B cell (primary cell): ENCODE results near the gene DCHS2. TPM values are rescaled to one million over a fixed set of nuclear protein-coding genes. Genes with fewer than 3 reads are reported as not detected.

Source experiments
- ATAC-seq: fragments of 200-7000 bp; cut with Tn5 transposase; one replicate; pipeline ENCODE4 v1.10.0; 2021; ENCODE audit warnings: low read depth, mild to moderate bottlenecking, moderate number of reproducible peaks, moderate library complexity
- CTCF ChIA-PET: fragments of 350-600 bp; sonication (Branson Sonifier 250); formaldehyde crosslinking; loops from one replicate; lab custom pipeline; 2021; ENCODE audit warnings: antibody characterized with exemption, inconsistent platforms; lab: Charles Lee
- POLR2A ChIA-PET: fragments of 350-600 bp; sonication (Branson Sonifier 250); formaldehyde crosslinking; loops from one replicate; lab custom pipeline; 2021; ENCODE audit warnings: antibody characterized with exemption; lab: Charles Lee
- DNase-seq: peaks from one replicate; pipeline ENCODE4 v3.0.0; 2013
- H2AFZ ChIP-seq: 2 replicates; pipeline ENCODE4 v1.6.1; 2012; ENCODE audit warnings: mild to moderate bottlenecking, low read depth, low read length; ENCODE audit not compliant: insufficient read depth, poor library complexity, severe bottlenecking
- H3K27ac ChIP-seq, 2 donors: 1 replicate in 1 of 2; 2 replicates in 1 of 2; pipeline ENCODE4 v1.5.1; 2012 to 2013; ENCODE audit warnings: low read length in 2 of 2, mild to moderate bottlenecking in 2 of 2, moderate library complexity in 1 of 2
- H3K27me3 ChIP-seq, 4 experiments: fragments of 200-600 bp in 1 of 4; sonication (generic) in 1 of 4; replicated peaks in 1 of 4; 1 replicate in 2 of 4; 2 replicates in 2 of 4; pipeline versions ENCODE4 v1.6.1 to v1.7.0; 2013 to 2016; ENCODE audit warnings: low read length in 3 of 4, mild to moderate bottlenecking in 2 of 4, mixed read lengths in 1 of 4, moderate library complexity in 1 of 4; ENCODE audit not compliant: insufficient read depth in 4 of 4, control insufficient read depth in 3 of 4; ENCODE audit errors: control extremely low read depth in 1 of 4
- H3K36me3 ChIP-seq, 2 experiments: replicated peaks in 1 of 2; 1 replicate in 1 of 2; 2 replicates in 1 of 2; pipeline versions ENCODE4 v1.6.1 to v1.7.1; 2013; ENCODE audit warnings: low read length in 1 of 2; ENCODE audit not compliant: insufficient read depth in 2 of 2, control insufficient read depth in 1 of 2; ENCODE audit errors: control extremely low read depth in 1 of 2, extremely low read depth in 1 of 2
- H3K4me1 ChIP-seq, 2 donors: fragments of 200-600 bp in 1 of 2; sonication (generic) in 1 of 2; 1 replicate in 1 of 2; 2 replicates in 1 of 2; pipeline versions ENCODE4 v1.5.1 to v1.6.1; 2013 to 2017; ENCODE audit warnings: low read length in 2 of 2; ENCODE audit not compliant: control insufficient read depth in 2 of 2, insufficient read depth in 2 of 2
- H3K4me2 ChIP-seq: replicated peaks from 2 replicates; pipeline ENCODE3; 2012; ENCODE audit warnings: mild to moderate bottlenecking, low read depth, low read length; ENCODE audit not compliant: poor library complexity, severe bottlenecking
- H3K4me3 ChIP-seq, 5 experiments: fragments of 200-600 bp in 1 of 5; sonication (generic) in 1 of 5; 1 replicate in 3 of 5; 2 replicates in 2 of 5; pipeline versions ENCODE4 v1.5.1 to v1.7.0; 2011 to 2016; ENCODE audit warnings: low read length in 4 of 5, mild to moderate bottlenecking in 4 of 5, low read depth in 2 of 5, control low read depth in 1 of 5, moderate library complexity in 1 of 5; ENCODE audit not compliant: insufficient read depth in 1 of 5; ENCODE audit errors: control extremely low read depth in 1 of 5, extremely low read depth in 1 of 5
- H3K79me2 ChIP-seq: fragments of 200-600 bp; sonication (generic); one replicate; pipeline ENCODE4 v1.6.0; 2016; ENCODE audit warnings: low read length; ENCODE audit not compliant: control insufficient read depth, insufficient read depth
- H3K9ac ChIP-seq: fragments of 200-600 bp; sonication (generic); 2 replicates; pipeline ENCODE4 v1.6.1; 2017; ENCODE audit warnings: mild to moderate bottlenecking, low read length, moderate library complexity
- H3K9me3 ChIP-seq, 3 donors: one replicate each; pipeline versions ENCODE4 v1.6.1 to v1.7.1; 2013; ENCODE audit warnings: low read length in 2 of 3; ENCODE audit not compliant: control insufficient read depth in 2 of 3, insufficient read depth in 1 of 3; ENCODE audit errors: control extremely low read depth in 1 of 3
- H4K20me1 ChIP-seq: 2 replicates; pipeline ENCODE4 v1.6.0; 2012; ENCODE audit warnings: mild to moderate bottlenecking, low read length; ENCODE audit not compliant: insufficient read depth, control insufficient read depth, poor library complexity, severe bottlenecking
- H3K27ac Mint-ChIP-seq: one replicate; pipeline ENCODE4 v1.8.0; 2021; ENCODE audit warnings: mixed read lengths
- H3K27me3 Mint-ChIP-seq: one replicate; pipeline ENCODE4 v1.8.0; 2021; ENCODE audit warnings: mixed read lengths
- H3K4me1 Mint-ChIP-seq: one replicate; pipeline ENCODE4 v1.8.0; 2021; ENCODE audit warnings: mixed read lengths
- H3K4me3 Mint-ChIP-seq: one replicate; pipeline ENCODE4 v1.8.0; 2021; ENCODE audit warnings: mixed read lengths
- H3K9me3 Mint-ChIP-seq: one replicate; pipeline ENCODE4 v1.8.0; 2022; ENCODE audit warnings: mixed read lengths; ENCODE audit not compliant: insufficient read depth
- CTCF ChIP-seq: fragments of 200-600 bp; IDR thresholded peaks from one replicate; pipeline ENCODE4 v1.8.0; 2022; ENCODE audit warnings: antibody characterized with exemption, mild to moderate bottlenecking
- EZH2 ChIP-seq: IDR thresholded peaks from 2 replicates; pipeline ENCODE4 v1.6.1; 2012; ENCODE audit warnings: borderline replicate concordance, low read depth, mild to moderate bottlenecking, moderate library complexity, low read length; ENCODE audit not compliant: insufficient read depth, poor library complexity, severe bottlenecking
- WGBS: methylation state at CpG from one replicate; pipeline ENCODE4 v1.1.5; 2013; ENCODE audit warnings: missing lambda C conversion rate; ENCODE audit not compliant: insufficient coverage; 5-methylcytosine and 5-hydroxymethylcytosine counted together
- intact Hi-C: fragments of 100-400 bp; cut with micrococcal nuclease; formaldehyde crosslinking; loops from one replicate; pipeline ENCODE4 v1.10.0; 2022
- polyA plus RNA-seq: library from polyadenylated mRNA; depleted of rRNA; stranded (reverse); fragments of >200 nt; gene quantifications from 2 replicates; pipeline ENCODE4 v1.2.3, GENCODE V29; 2012
- total RNA-seq, 2 donors: library from RNA; stranded (reverse); fragments of 120-200 nt in 1 of 2; gene quantifications; 1 replicate in 1 of 2; 2 replicates in 1 of 2; pipeline versions ENCODE4 v1.2.3 to v1.2.4, GENCODE V29; 2013 to 2022

Gene DCHS2
- total and polyA plus RNA-seq, 2 donors (not counting 1 experiment from before 2014, with no cell fraction given), result 0.02 to 0.06 TPM

GRCh38 chr4:154211506-154211905, 280.1 kb downstream of the DCHS2 start:
- Mint-ChIP-seq H3K27ac (no peak overlapping the region), H3K27me3 (no peaks in the 10 kb centered on the region), H3K4me1 (no peaks in the 10 kb centered on the region), H3K9me3 (no peaks in the 10 kb centered on the region), H3K4me3 (no peak overlapping the region)
- WGBS, result no CpG with 5 or more reads among the region's 1 CpG
- Histone ChIP-seq H3K4me2 (no peak overlapping the region), H3K4me1 (no peaks in the 10 kb centered on the region), H3K79me2 (no peaks in the 10 kb centered on the region), H3K9ac (no peak overlapping the region), H3K27me3 (no peaks in the 10 kb centered on the region), H4K20me1 (no peaks in the 10 kb centered on the region), H3K27ac (no peak overlapping the region), H3K9me3 (no peaks in the 10 kb centered on the region), H3K36me3 (no peaks in the 10 kb centered on the region), H3K4me3 (no peak overlapping the region), H2AFZ (no peak overlapping the region)
- POLR2A ChIA-PET, result no interaction called here
- intact Hi-C loops, result no loop called here
- ATAC-seq (no peak), DNase-seq (no peak)
- CTCF ChIA-PET, result interaction anchor here (0.7 kb wide), 1 partner anchor 9 kb away, joined by 3 read pairs; no protein-coding TSS in a partner anchor
- TF ChIP-seq CTCF (no peak), EZH2 (no peak)

DNA sequence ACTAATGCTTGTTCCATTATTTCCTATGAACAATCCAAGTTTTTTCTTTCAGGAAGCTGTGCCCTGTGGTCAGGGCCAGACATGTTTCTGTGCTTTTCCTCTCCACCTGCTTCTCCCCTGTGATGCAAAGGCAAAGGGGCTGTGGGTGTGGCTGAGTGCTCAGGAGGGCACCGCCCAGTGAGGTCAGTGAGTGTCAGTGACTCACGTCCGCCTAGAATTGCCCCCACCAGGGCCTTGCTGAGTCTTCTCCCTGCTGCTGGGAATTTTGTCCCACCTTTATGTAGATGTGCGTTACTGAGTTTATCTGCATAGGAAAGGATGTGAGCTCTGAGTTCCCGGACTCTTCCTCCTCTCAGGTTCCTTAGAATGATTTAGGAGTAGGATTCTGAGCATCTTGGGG, 283.2 kb downstream of the DCHS2 start:
- Histone ChIP-seq H3K27me3 (no peaks in the 10 kb centered on the region), H2AFZ (no peak overlapping the region), H3K4me3 (no peak overlapping the region), H3K9me3 (no peaks in the 10 kb centered on the region), H3K4me2 (no peak overlapping the region), H3K36me3 (no peaks in the 10 kb centered on the region), H4K20me1 (no peaks in the 10 kb centered on the region), H3K4me1 (no peaks in the 10 kb centered on the region), H3K9ac (no peak overlapping the region), H3K79me2 (no peaks in the 10 kb centered on the region), H3K27ac (no peak overlapping the region)
- DNase-seq (no peak), ATAC-seq (no peak)
- WGBS, result 77% methylated on average over 5 of the region's 5 CpGs
- H3K4me3 Mint-ChIP-seq, result no peak overlapping the region
- TF ChIP-seq EZH2 (no peak), CTCF (no peak)
- CTCF ChIA-PET, result no interaction called here
- no peaks in the 10 kb centered on the region for H3K27me3 Mint-ChIP-seq
- intact Hi-C loops, result no loop called here
- POLR2A ChIA-PET, result no interaction called here
- no peaks in the 10 kb centered on the region for H3K4me1 Mint-ChIP-seq
- H3K9me3 Mint-ChIP-seq, result no peaks in the 10 kb centered on the region
- no peak overlapping the region for H3K27ac Mint-ChIP-seq
